Activated CD4-positive, alpha-beta T cell treated with anti-CD3 and anti-CD28 coated beads for 1 hour (primary cell): Measurements from ENCODE around the gene RIN3.

Source experiments
- DNase-seq: peaks from one replicate; pipeline ENCODE4 v3.0.0-alpha.2; 2020

RIN3 gene

DNA sequence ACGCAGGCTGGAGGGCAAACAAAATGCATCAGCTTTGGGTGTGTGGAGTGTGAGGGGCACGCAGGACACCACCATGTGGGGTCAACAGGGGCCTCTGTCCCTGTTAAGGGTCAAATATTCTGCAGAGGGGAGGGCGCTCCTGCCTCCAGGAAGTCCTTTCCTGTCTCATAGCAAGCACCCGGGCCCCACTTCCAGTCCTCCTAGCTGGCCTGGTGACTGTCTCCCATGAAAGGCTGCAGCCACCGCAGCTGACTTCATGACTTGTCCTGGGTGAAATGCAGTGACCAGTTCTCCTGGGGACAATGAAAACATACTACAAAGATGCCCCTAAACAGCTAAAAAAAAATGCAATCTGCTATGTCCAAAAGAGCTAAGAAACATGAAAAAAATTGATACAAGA is 181.2 kb downstream of the RIN3 start:
- DNase-seq = no peak

DNA sequence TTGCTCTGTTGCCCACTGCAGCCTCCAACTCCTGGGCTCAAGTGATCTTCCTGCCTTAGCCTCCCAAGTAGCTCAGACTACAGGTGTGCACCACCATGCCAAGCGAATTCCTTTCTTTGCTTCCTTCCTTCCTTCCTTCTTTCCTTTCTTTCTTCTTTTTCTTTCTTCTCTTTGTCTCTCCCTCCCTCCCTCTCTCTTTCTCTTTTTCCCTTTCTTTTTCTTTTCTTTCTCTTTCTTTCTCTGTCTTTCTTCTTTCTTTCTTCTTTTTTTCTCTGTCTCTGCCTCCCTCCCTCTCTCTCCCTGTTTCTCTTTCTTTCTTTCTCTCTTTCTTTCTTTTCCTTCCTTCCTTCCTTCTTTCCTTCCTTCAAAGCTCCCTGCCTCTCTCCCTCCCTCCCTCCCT is 182.0 kb downstream of the RIN3 start:
- DNase-seq = no peak

DNA sequence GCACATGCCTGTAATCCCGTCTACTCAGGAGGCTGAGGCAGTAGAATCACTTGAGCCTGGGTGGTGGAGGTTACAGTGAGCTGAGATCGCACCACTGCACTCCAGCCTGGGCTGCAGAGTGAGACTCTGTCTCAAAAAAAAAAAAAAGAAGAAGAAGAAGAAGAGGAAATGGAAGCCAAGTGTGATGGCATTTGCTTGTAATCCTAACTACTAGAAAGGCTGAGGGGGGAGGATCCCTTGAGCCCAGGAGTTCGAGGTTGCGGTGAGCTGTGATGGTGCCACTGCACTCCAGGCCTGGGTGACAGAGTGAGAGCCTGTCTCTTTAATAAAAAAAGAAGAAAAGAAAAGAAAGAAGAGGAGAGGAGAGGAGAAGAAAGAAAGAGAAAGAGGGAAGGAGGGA is 182.8 kb downstream of the RIN3 start:
- DNase-seq = no peak

DNA sequence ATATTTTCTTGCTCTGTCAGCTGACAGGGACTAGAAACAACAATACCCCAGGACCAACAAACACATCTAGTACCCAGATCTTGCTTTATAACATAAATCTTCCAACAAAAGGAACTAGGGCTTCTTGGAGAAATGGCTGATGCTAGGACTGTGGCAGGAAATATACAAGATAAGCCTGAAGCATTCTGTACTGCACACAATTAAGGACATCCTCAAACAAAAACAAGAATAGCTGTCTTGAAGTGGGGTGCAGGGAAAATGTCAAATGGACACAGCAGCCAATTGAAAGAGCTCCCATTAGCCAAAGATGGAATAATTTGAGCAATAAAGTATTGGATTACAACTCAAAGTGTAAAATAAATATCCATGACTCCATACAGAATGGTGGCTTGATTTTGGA is 184.8 kb downstream of the RIN3 start:
- DNase-seq = no peak

DNA sequence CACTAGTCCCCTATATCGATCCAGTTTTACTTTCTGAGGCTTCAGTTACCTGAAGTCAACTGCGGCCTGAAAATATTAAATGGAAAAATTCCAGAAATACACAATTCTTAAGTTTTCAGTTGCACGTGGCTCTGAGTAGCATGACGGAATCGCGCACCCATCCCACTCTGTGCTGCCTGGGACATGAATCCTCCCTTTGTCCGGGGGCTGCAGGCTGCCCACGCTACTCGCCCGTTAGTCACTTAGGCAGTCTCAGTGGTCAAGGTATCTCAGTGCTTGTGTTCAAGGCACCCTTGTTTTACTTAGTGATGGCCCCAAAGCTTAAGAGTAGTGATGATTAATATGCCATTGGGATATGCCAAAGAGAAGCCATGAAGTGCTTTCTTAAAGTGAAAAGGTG is 188.2 kb downstream of the RIN3 start:
- DNase-seq = no peak

DNA sequence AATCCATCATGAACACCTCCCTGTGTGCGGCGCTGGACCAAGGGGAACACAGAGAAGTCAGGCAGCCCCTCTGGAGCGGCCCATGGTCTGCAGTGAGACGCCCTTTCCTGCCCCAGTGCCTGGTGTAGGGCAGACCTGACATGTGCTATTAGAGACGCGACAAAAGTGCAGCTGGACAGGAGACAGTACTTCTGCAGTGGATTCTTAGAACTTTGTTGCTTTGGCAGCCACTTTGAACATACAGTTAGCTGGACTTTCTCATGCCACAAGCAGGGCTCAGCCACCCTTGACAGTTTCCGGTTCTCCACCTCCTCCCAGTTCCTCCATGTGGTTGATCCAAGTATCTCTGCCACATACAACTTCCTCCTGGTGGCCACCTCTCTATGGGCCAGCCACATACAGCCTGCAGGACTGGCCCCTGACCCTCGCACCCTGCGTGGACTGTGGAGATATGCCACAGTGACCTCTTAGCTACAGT is 188.9 kb downstream of the RIN3 start:
- no peak for DNase-seq

DNA sequence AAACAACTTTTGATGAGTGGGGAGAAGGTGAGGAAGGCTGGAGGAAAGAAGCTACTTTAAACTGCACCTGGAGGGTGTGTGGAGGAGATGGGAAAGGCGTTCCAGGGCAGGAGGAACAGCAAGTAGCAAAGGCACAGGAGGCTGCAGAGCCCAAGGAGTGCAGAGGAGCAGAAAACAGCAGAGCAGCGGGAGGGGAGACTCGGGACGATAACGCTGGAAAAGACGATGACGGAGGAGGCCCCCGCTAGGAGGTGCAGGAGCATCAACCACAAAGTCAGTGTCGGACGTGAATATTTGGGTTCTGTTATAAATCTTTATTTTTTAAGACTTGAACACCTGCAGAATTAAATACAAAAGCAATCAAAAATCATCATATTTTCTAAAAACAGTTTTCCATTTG is 189.9 kb downstream of the RIN3 start:
- DNase-seq = no peak

DNA sequence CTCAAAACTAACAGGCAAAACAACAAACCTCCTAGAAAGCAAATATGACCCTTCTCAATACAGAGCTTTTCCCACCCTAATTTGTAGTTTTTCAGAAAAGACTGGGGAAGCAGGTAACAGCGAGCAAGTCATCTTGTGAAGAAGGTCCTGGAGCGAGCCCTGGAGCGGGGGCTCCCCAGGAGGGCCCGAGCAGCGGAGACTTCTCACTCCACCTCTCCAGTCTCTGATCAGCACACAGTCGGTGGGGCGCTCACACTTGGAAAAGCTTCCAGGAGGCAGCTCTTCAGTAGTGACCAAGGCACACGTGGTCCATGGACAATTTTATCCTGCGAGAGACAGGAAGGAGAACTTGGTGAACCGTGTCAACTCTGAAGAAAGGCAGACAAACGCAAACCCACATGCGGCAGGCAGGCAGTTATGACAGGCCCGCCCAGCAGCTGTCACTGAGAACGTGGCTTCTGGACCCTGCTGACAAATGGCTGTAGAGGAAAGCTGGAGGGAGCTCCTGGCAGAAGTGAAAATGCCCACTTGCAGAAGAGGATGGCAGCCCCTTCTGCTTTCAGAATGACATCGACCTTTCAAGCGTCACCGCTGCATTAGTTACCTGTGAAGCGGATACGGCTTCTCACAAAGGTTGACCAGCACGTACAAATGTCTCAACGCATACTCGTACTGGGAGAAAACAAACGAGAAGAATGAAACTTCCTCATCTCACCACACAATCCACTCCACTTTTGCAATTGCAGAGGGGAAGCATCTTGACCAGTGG is 190.6 kb downstream of the RIN3 start:
- no peak for DNase-seq

DNA sequence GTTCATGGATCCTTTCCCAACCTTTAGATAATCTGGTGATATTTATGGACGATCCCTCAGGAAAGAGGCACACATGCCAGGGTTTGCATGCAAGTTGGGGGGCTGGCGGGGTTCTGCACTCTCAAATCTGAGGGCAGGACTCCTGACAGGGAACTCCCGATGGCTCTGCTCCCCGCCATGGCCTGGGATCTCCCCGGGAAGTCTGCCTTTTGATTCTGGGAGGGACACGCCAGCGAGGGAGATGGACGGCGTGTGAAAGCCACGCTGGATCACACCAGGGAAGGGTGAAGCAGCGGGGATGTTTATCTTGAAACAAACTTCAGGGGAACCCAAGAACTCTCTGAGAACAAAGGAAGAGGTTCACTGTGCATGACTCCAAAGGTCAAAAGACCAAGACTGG is 191.2 kb downstream of the RIN3 start:
- DNase-seq = no peak

DNA sequence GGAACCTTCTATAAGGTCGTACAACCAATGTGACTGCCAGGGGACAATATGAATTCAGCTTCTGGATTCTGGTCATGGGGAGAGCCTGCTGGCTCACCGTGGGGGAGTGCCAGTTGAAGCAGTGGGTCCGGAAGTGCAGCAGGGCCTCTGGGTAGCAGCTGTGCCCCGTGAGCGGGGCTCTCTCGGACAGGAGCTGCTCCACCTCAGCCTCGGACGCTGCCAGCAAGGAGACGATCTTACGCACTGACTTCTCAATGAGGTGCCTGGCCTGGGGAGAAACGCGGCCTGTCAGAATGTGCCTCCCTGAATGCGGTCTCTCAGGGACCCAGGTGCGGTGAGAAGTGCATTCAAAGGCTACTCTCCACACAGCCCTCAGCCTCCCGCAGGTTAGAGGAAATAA is 192.8 kb downstream of the RIN3 start:
- DNase-seq = no peak

DNA sequence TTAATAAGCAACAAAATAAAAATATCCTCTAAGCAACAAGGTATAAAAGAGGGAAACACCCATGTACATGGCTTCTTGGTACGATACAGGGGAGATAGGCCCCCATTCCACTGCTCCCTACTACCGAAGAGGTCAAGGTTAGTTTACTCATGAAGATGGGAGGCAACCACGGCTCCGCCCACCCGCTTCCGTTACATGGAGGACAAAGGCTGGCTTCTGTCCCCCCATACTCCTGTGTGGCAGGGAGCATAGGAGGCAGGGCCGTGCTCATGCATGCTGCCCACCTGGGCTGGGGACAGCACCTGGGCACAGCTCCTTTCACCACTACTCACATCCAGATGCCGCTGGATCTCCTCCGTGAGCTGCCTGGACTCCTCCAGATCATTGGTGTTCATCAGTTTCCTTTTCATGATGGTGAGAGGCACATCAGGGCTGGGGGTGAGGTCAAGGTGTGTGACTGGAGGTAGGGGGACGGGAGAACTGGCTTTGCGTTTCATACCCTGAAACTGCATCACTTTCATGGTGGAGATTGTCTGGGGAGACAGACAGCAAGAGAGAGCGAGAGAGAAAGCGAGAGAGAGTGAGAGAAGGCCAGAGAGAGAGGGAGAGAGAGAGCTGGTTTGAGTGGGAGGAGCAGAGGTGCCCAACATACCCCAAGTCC is 195.9 kb downstream of the RIN3 start:
- DNase-seq = no peak

DNA sequence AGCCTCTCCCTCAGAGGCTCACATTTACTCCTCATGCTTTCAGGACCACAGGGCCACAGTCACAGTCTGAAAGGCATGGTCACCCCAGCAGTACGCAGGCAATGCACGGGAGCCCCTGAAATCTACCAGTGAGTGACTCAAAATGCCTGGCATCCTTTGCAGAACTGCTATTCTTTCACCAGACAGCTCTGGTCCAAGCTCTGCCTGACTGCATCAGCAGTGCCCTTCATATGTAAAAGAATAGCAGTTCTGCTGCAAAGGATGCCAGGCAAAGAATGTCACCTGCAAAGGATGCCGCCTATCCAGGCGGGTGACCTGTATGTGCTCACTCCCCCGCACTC is 196.4 kb downstream of the RIN3 start:
- no peak for DNase-seq

DNA sequence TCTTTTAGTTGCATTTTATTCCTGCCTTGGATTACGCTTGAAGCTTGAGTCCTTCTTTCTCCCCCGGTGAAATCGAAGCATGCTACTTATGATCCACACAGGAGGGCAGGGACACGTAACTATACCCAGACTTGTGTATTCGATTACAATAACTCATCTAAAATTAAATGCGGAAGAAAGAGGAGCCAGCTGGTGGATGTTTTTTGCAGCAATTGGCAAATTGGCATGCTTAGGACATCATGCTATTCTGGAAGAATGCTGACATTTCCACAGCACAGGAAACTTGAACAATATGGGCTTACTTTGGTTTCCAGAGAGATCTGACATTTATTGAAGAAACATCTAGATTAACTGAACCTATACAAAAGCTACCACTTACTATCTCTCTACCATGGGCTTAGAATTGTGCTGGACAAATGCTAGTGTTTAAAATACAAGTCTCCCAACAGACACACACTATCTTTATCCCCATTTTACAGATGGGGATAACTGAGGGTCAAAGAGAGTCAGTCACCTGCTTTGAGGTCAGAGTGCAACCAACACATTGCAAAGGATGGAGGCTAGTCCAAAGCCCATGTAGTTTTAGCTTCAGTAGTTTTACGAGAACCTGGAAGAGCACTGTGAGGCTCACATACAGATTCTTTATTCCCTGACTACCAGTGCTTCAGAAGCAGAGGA is 198.5 kb downstream of the RIN3 start:
- no peak for DNase-seq

DNA sequence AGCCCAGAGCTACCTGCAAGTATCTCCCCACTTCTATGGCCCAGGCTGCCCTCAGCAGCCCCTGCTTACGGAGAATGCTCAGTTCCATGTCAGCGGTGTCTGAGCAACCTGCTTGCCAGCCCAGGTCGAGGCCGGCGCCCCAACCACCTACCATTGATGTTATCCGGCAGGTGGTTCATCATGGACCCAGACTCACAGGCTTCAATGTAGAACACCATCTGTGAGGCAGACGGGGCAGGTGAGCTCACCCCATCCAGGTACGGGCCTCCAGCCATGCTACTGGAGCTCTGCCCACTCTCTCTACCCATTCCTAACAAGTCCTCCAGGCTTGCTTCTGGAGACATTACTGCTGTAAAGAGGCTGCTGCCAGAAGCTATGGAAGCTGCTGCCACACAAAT is 199.1 kb downstream of the RIN3 start:
- DNase-seq = no peak

DNA sequence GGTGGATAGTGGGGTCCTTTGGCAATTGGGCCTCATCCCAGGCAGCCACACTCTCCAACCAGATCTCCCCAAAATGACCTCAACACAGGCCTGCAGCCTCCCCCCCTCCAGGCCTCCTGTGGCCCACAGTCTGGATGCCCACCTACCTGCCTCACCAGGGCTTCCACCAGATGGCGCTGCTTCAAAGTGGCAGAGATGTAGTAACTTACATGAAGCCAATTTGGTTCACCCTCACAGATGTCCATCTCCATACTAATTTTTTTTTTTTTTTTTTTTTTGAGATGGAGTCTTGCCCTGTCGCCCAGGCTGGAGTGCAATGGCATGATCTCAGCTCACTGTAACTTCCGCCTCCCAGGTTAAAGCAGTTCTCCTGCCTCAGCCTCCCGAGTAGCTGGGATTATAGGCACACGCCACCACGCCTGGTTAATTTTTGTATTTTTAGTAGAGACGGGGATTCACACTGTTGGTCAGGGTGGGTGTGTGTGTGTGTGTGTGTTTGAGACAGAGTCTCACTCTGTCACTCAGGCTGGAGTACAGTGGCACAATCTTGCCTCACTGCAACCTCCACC is 201.2 kb downstream of the RIN3 start:
- peak; percentile 69 for DNase-seq

DNA sequence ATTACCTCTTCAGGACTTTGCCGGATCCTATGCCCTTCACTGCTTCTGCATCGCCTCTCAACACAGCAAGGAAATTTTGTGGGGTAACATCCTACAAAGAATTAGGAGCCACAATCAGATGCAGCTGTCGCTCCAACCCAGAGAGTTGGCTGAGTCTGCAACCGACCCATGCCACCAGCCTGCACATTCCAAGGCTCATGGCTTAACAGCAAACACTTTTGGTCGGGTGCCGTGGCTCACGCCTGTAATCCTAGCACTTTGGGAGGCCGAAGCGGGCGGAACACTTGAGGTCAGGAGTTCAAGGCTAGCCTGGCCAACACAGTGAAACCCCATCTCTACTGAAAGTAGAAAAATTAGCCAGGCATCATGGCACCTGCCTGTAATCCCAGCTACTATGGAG is 202.6 kb downstream of the RIN3 start:
- DNase-seq = no peak

DNA sequence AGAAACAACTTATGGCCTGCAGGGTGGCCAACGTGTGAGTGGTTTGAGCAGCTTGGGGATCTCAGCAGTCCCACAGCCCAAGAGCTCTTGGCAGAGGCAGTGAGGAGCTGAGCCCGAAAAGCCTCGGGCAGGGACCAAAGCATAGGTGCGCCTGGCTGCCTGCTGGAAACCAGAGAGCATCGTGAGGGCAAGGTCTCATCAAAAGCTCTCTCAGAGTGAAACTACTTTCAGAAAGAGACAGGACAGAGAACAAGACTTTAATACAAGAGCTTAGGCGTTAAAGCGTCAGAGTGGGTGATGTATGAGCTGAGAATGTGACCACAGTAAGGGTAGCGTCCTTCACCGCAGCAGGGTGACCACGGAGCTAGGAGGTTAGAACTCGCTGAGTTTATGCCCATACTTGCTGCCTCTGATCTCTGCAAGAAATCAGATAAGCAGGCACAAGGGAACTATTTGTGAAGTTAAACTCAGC is 204.0 kb downstream of the RIN3 start:
- no peak for DNase-seq

DNA sequence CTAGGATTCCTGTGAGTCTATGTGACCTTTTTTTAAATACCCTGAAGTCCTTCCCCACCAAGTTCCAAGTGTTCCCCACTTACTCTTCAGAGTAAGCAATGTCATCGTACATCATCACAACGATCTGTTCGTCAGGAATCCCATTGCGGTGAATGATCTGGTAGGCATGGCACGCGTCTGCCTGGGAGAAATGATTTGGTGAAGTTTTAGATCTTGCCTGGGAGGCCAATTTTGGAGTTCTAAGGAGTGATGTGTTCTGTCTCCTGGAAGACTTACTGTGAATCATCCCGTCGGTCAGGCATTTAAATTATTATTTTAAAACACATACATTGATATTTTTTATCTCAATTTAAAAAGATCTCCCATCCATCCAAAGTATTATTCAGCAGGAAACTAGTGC is 205.1 kb downstream of the RIN3 start:
- DNase-seq = no peak

DNA sequence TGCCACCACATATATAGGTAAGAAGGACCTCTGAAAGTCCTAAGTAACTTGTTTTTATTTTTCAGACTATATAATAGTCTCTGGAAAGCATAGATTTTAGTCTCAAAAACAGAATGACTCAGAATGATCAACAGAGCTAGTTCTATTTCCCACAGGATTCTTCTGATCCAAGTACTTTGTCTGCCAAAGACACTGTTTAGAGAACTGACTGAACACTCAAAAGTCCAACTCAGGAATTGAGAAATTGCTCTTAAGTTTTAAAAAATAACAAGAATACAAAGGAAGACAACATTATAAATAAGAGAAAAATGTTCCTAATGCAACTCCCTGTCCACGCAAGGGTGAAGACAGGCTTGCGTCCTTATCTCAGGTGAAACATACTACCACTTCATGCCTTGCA is 205.8 kb downstream of the RIN3 start:
- no peak for DNase-seq

DNA sequence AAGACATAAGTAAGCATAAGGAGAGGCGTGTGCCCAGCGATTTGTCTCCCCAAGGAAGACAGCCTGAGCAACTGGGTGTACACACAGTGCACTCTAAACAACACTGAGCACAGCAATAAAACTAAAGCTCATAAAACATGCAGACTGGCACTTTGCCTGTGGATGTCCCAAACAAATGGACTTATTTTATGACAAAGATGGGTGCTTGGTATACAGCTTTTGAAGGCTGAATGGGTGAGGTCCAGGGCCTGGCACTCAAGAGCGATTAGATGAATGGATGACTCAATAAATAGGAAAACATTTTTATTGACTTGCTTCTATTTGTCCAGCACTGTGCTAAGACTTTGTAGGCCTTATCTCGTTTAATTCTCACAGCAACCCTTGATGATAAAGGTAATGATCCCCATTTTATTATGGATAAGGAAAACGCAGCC is 206.3 kb downstream of the RIN3 start:
- no peak for DNase-seq

DNA sequence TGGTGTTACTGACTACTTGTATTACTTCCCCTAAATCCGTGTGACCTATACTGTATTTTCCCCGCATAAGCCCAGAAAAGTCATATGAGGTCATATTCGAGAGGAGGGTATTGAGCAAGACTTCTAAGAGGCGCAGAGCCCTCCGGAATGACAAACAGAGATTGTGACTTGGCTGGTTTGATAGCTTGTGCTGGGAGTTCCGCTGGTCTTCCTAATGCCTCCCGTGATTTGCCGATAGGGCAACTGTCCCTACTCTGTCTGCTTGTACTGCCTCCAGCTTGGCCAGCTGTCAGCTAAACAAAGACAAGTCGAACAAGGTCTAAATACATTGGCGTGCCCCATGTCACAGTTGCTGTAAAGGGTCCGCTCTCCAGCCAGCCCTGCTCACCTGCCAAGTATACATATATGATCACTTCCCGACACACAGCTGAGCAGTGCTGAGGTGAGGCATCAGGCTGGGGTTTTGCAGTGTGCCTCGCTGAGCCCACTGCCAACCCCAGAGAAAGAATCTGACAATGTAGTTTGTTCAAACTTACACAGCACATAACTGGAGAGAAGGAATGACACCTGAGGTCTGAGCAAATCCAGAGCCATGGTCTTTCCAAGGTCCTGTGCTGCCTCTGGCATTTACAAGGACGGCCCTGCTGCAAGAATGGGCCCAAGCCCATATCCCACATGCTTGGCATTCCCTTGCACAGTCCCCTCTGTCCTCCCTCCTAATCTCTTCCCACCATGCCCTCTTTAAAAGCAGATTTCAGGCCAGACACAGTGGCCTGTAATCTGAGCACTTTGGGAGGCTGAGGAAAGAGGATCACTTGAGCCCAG is 211.1 kb downstream of the RIN3 start:
- DNase-seq = no peak

DNA sequence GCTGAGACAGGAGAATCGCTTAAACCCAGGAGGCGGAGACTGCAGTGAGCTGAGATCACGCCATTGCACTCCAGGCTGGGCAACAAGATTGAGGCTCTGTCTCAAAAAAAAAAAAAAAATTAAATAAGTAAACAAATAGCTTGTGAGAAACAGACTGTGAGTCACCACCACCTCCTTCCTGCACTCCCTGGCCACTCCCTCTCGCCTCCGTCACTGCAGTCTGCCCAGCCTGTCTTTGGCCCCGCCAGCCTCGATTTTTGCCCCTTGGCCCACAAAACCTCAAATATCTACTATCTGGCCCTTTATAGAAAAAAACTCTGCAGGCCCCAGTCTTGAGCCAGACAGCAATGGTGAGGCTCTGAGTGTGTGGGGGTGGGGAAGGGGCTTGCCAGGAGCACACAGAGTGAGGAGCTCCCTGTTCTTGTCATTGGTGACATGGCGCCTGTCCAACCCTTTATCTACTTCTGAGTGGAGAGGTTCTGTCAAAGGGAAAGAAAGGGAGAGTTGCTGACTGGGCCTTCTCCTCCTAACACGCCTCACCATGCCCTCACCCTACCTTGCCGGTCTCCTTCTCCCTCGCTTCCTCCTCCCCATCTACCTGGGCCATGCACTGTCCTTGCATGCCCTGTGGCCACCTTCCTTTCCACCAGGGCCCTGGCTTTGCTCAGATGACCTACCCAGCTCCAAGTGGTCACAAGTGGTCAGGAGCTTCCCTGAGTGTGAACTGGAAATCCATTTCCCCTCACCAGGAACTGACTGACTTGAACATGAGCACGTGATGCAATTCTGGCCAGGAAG is 212.8 kb downstream of the RIN3 start:
- DNase-seq = no peak
